MM.1S (cell line): ENCODE data around the gene CCDC102B.

Experiments used
- CTCF ChIP-seq: fragments of 300-600 bp; sonication (generic); IDR thresholded peaks from 2 replicates; pipeline ENCODE4 v1.5.1; 2016; ENCODE audit warnings: antibody characterized with exemption, low read length, mixed read lengths
- EZH2 ChIP-seq: fragments of 300-600 bp; sonication (generic); optimal IDR thresholded peaks from 2 replicates; pipeline ENCODE3; 2017; ENCODE audit warnings: low read depth, mild to moderate bottlenecking, antibody characterized with exemption, low read length, mixed read lengths
- EZH2phosphoT487 ChIP-seq: fragments of 300-600 bp; sonication (generic); IDR thresholded peaks from 2 replicates; pipeline ENCODE4 v1.6.1; 2018; ENCODE audit warnings: antibody characterized with exemption, low read length

GRCh38 chr18:68800075-68800474, 2.2 kb downstream of the CCDC102B start:
- TF ChIP-seq CTCF (no peak), EZH2 (no peak), EZH2phosphoT487 (no peak)
